ENCODE results near the gene OPCML. TPM values are rescaled to one million over a fixed set of nuclear protein-coding genes. Genes with fewer than 3 reads are reported as not detected.

OPCML gene
- total RNA-seq, 1 donor from 2014 or later = not detected

GRCh38 chr11:132670921-132671675 is 861.2 kb downstream of the OPCML start:
- Mint-ChIP-seq H3K4me3 (no peak overlapping the region), H3K9me3 (no peaks in the 10 kb centered on the region), H3K36me3 (ENCODE audit: low read depth) (no peaks in the 10 kb centered on the region), H3K4me1 (no peaks in the 10 kb centered on the region), H3K27ac (no peak overlapping the region), H3K27me3 (no peaks in the 10 kb centered on the region)
- intact Hi-C loops (cut with micrococcal nuclease) = no loop called here
- DNase-seq = no peak
- TF ChIP-seq CTCF (IDR thresholded peaks at IDR 0.05) = no peak
- ATAC-seq (ENCODE audit: low read depth) = no peak
- CTCF ChIA-PET = no interaction called here
- POLR2A ChIA-PET = no interaction called here

- Mint-ChIP-seq H3K9me3 (no peaks in the 10 kb centered on the region), H3K4me1 (no peaks in the 10 kb centered on the region), H3K27ac (no peak overlapping the region), H3K36me3 (ENCODE audit: low read depth) (no peaks in the 10 kb centered on the region), H3K27me3 (no peaks in the 10 kb centered on the region), H3K4me3 (no peak overlapping the region)
- TF ChIP-seq CTCF (IDR thresholded peaks at IDR 0.05) = no peak
- ATAC-seq (ENCODE audit: low read depth) = no peak
- CTCF ChIA-PET = no interaction called here
- intact Hi-C loops (cut with micrococcal nuclease) = no loop called here
- POLR2A ChIA-PET = no interaction called here
- DNase-seq = no peak
Observed at GRCh38 chr11:132669949-132670348, 862.4 kb downstream of the OPCML start.

- Mint-ChIP-seq H3K4me3 (no peak overlapping the region), H3K27ac (no peak overlapping the region), H3K27me3 (no peaks in the 10 kb centered on the region), H3K9me3 (no peaks in the 10 kb centered on the region), H3K36me3 (ENCODE audit: low read depth) (no peaks in the 10 kb centered on the region), H3K4me1 (no peaks in the 10 kb centered on the region)
- intact Hi-C loops (cut with micrococcal nuclease) = no loop called here
- ATAC-seq (ENCODE audit: low read depth) = no peak
- ChIA-PET POLR2A (no interaction called here), CTCF (no interaction called here)
- TF ChIP-seq CTCF (IDR thresholded peaks at IDR 0.05) = no peak
- no peak for DNase-seq
Observed at GRCh38 chr11:132665205-132665604, 867.1 kb downstream of the OPCML start.

GRCh38 chr11:132658696-132659095 is 873.6 kb downstream of the OPCML start:
- no peak for ATAC-seq (ENCODE audit: low read depth)
- DNase-seq = no peak
- Mint-ChIP-seq H3K27me3 (no peaks in the 10 kb centered on the region), H3K36me3 (ENCODE audit: low read depth) (no peaks in the 10 kb centered on the region), H3K4me3 (no peak overlapping the region), H3K9me3 (peaks cover 3% of the 10 kb centered on the region), H3K27ac (no peak overlapping the region), H3K4me1 (no peaks in the 10 kb centered on the region)
- ChIA-PET CTCF (no interaction called here), POLR2A (no interaction called here)
- intact Hi-C loops (cut with micrococcal nuclease) = no loop called here
- no peak for TF ChIP-seq CTCF (IDR thresholded peaks at IDR 0.05)

GRCh38 chr11:132658004-132658403 is 874.3 kb downstream of the OPCML start:
- TF ChIP-seq CTCF (IDR thresholded peaks at IDR 0.05) = no peak
- Mint-ChIP-seq H3K36me3 (ENCODE audit: low read depth) (no peaks in the 10 kb centered on the region), H3K4me3 (no peak overlapping the region), H3K9me3 (peaks cover 3% of the 10 kb centered on the region), H3K27me3 (no peaks in the 10 kb centered on the region), H3K27ac (no peak overlapping the region), H3K4me1 (no peaks in the 10 kb centered on the region)
- intact Hi-C loops (cut with micrococcal nuclease) = no loop called here
- POLR2A ChIA-PET = no interaction called here
- ATAC-seq (ENCODE audit: low read depth) (no peak), DNase-seq (no peak)
- CTCF ChIA-PET = no interaction called here

Measured in activated B cell treated with CpG ODN at 0.5 μM for 24 hours (primary cell).